GM12892 (cell line): ENCODE results near the gene STEAP1B.

Source experiments
- POLR2A ChIP-seq: IDR thresholded peaks from 2 replicates; pipeline ENCODE4 v1.6.1; 2011; ENCODE audit warnings: low read depth, low read length, control low read depth
- POLR2AphosphoS5 ChIP-seq: IDR thresholded peaks from 2 replicates; pipeline ENCODE4 v1.6.1; 2011; ENCODE audit warnings: low read depth, low read length, control low read depth
- TAF1 ChIP-seq: IDR thresholded peaks from 2 replicates; pipeline ENCODE4 v1.6.1; 2011; ENCODE audit warnings: low read depth, mild to moderate bottlenecking, control low read depth, low read length, borderline replicate concordance

DNA sequence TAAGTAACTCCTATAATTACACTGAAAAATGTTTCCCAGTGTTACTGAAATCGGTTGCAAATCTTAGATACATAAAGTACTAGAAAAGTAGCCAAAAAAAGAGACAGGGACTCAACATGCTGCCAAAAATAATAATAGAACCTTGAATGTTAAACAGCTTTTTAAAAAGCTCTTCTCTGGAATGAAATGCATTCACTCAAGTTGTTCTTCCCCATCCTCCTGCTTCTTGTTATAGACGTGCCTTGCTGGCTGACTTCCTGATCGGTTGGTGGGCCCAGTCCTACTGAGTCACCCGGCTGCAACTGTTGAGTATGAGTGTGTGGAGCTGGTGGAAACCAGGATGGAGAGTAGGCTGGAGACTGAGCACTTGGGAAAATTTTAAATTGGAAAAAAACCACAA is 112.4 kb downstream of the STEAP1B start:
- TF ChIP-seq POLR2AphosphoS5 (no peak), POLR2A (no peak), TAF1 (no peak)
